HG03039 (cell line): ENCODE data around the gene CEP152.

Experiments
- ATAC-seq: cut with Tn5 transposase; IDR thresholded peaks from one replicate; pipeline ENCODE4 v1.9.1; 2021; ENCODE audit warnings: mild to moderate bottlenecking, moderate library complexity; ENCODE audit not compliant: unreplicated experiment

CEP152 gene

GRCh38 chr15:48712546-48712945, 98.3 kb downstream of the CEP152 start:
- ATAC-seq = no peak

GRCh38 chr15:48710952-48711495, 99.8 kb downstream of the CEP152 start:
- ATAC-seq = no peak

DNA sequence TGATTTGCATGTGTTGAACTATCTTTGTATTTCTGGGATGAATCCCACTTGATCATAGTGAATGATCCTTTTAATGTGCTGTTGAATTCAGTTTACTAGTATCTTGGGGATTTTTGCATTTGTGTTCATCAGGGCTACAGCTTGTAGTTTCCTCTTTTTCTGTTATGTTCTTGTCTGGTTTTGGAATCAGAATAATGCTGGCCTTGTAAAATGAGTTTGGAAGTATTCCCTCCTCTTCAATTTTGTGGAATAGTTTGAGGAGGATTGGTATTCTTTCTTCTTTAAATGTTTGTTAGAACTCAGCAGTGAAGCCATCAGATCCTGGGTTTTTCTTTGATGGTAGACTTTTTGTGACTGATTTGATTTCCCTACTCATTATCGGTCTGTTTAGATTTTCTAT, 102.2 kb downstream of the CEP152 start:
- ATAC-seq = no peak

DNA sequence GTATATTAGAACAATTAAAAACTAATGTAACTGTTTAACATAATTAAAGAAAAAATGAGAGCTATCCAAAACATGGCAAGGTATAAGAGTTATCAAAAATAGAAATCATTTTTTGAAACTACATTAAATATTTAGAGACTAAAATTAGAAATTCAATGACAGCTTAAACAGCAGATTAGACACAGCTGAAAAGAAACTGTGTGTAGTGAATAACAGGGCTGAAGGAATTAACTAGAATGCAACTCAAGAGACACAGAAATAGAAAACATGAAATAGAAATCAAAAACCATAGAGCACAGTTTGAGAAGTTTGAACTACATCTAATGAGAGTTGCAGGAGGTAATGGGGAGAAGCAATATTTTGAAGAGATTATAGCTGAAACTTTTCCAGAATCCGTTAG, 105.5 kb downstream of the CEP152 start:
- no peak for ATAC-seq

- ATAC-seq = no peak
Measured at GRCh38 chr15:48703544-48703943, 107.3 kb downstream of the CEP152 start.

GRCh38 chr15:48702569-48703236, 108.2 kb downstream of the CEP152 start:
- no peak for ATAC-seq

GRCh38 chr15:48696627-48697312, 114.1 kb downstream of the CEP152 start:
- no peak for ATAC-seq

DNA sequence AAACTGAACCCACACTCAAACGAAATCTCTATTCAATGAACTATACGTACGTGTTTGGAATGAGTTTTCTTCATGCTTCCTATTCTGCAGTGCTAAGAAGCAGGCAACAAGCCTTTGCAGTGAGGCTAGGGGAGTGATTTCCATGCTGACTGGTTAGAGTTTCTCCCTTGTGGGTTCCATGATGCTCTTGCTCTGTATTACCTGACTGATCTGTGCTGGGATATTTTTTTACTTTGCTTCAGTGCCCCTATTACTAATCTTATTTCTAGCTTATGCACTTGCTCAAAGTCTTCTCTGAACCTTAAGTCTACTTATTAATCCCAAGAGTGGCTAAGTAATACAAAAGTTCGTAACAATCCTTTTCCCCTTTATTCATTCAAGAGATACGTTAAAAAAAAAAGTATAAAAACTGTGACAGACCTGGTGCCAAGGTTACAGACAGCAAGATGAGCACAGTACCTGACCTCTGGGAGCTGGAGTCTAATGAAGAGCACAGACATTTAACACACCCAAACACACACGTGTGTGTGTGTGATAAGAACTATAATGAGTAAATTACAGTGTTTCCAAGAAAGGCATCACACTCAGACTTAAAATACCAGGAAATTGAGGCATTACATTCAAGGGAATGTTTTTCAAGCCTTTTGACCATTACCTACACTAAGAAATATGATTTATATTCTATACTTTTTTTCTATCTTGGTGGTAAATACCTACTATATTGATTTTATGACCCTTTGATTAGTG, 114.9 kb downstream of the CEP152 start:
- ATAC-seq = no peak

- no peak for ATAC-seq
Measured at GRCh38 chr15:48695088-48695826, 115.6 kb downstream of the CEP152 start.

DNA sequence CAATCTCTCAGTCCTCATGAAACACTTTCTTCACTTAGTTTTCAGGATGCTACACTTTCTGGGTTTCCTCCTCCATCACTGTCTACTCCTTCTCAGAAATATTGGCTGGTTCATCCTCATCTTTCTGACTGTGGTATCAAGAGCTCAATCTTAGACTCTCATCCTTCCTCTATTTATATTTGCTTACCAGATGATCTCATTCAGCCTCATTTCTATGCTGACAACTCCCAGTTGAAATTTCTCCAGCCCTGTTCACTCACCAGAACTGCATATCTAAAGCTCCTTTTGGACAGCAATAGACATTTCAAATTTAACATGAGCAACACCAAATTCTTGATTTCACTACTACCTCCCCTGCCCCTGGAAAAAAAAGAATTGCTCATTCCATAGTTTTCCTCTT, 117.4 kb downstream of the CEP152 start:
- ATAC-seq = no peak

GRCh38 chr15:48688493-48688892, 122.4 kb downstream of the CEP152 start:
- ATAC-seq = no peak
